Measurements from ENCODE around the gene ERMP1. TPM values are rescaled to one million over a fixed set of nuclear protein-coding genes. Genes with fewer than 3 reads are reported as not detected.
"Not testable (repeated sequence)": the region's sequence is repeated elsewhere in the genome, so short reads cannot be mapped to it uniquely, and the experiment has no call there.

The ERMP1 gene
- total RNA-seq, 1 donor from 2014 or later, result 10.2 TPM

DNA sequence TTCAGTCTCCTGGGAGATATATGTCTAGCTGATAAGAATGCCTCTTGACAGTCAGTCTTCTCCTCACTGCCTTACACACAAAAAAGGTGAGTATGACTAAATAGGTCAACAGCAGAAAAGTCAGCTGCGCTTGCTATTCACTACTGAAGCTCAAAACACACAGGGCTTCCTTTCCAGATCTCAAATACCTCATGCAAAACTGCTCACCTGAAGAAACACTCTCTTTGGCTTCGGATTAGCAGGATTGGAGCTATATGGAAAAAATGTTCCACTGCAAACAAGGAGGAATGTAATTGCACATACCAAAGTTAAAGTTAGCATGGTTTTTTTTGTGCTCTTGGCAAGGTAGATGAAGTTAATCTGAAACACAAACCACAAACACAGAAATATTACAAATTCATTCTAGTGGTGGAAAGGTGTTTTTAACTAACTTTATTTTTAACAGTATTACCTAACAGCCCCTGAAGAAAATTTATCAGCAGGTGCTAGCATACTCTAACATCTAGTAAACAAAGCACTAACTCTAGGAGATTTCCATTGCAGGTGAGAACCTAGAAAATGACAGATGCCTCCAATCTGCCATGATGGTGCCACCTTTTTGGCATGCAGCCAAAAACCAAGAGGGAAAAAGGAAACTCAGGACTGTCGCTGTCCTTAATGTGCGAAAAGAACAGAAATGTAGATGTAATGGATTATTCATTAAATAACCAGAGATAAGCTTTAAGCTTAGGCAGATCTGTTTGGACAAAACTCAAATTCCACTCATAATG, 31.8 kb downstream of the ERMP1 start:
- TF ChIP-seq CTCF (IDR thresholded peaks at IDR 0.05; ENCODE audit: insufficient read depth, low read length, poor library complexity, severe bottlenecking), result no peak
- no peak overlapping the region for H3K4me3 ChIP-seq (ENCODE audit: low read depth, low read length)
- no peaks in the 10 kb centered on the region for H3K27me3 ChIP-seq (ENCODE audit: control insufficient read depth, insufficient read depth, low read length)
- DNase-seq (ENCODE audit: low read depth), result peak; percentile 39
- H3K36me3 ChIP-seq (ENCODE audit: control insufficient read depth, insufficient read depth, low read length), result peaks cover 3% of the 10 kb centered on the region

DNA sequence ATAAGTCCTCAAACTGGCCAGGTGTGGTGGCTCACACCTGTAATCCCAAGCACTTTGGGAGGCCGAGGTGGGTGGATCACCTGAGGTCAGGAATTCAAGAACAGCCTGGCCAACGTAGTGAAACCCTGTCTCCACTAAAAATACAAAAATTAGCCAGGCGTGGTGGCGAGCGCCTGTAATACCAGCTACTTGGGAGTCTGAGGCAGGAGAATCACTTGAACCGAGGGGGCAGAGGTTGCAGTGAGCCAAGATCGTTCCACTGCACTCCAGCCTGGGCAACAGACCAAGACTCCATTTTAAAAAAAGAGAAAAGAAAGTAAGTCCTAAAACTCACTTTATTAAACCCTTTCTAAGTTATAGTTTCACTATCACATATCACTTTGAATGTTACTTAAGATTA, 32.5 kb downstream of the ERMP1 start:
- not testable (repeated sequence) for H3K36me3 ChIP-seq (ENCODE audit: control insufficient read depth, insufficient read depth, low read length); H3K4me3 ChIP-seq (ENCODE audit: low read depth, low read length); DNase-seq (ENCODE audit: low read depth); H3K27me3 ChIP-seq (ENCODE audit: control insufficient read depth, insufficient read depth, low read length)

DNA sequence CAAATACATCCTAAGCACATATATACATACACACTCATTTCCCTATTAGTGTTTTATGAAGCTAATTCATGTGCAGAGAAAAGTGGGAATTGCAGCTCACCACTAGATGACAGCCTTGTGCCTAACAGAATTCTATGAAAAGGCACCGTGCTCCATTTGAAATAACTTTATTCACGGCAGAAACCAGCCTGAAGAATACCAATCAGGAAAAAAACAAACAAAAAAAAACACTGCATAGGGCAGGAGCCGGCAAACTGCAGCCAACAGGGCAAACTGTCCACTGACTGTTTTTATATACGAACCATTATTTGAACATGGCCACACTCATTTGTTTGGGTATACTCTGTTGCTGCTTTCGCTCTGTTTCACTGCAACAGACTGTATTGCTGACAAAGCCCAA, 33.6 kb downstream of the ERMP1 start:
- DNase-seq (ENCODE audit: low read depth), result no peak
- H3K36me3 ChIP-seq (ENCODE audit: control insufficient read depth, insufficient read depth, low read length), result peaks cover 3% of the 10 kb centered on the region
- no peaks in the 10 kb centered on the region for H3K27me3 ChIP-seq (ENCODE audit: control insufficient read depth, insufficient read depth, low read length)
- TF ChIP-seq CTCF (IDR thresholded peaks at IDR 0.05; ENCODE audit: insufficient read depth, low read length, poor library complexity, severe bottlenecking), result peak; percentile 88
- H3K4me3 ChIP-seq (ENCODE audit: low read depth, low read length), result no peak overlapping the region

- no peak for TF ChIP-seq CTCF (IDR thresholded peaks at IDR 0.05; ENCODE audit: insufficient read depth, low read length, poor library complexity, severe bottlenecking)
- Histone ChIP-seq H3K4me3 (ENCODE audit: low read depth, low read length) (no peak overlapping the region), H3K27me3 (ENCODE audit: control insufficient read depth, insufficient read depth, low read length) (no peaks in the 10 kb centered on the region), H3K36me3 (ENCODE audit: control insufficient read depth, insufficient read depth, low read length) (peaks cover 2% of the 10 kb centered on the region)
- DNase-seq (ENCODE audit: low read depth), result no peak
Measured at GRCh38 chr9:5798581-5798980, 34.3 kb downstream of the ERMP1 start.

GRCh38 chr9:5796298-5796697, 36.6 kb downstream of the ERMP1 start:
- no peak overlapping the region for H3K4me3 ChIP-seq (ENCODE audit: low read depth, low read length)
- TF ChIP-seq CTCF (IDR thresholded peaks at IDR 0.05; ENCODE audit: insufficient read depth, low read length, poor library complexity, severe bottlenecking), result no peak
- no peaks in the 10 kb centered on the region for H3K27me3 ChIP-seq (ENCODE audit: control insufficient read depth, insufficient read depth, low read length)
- no peak for DNase-seq (ENCODE audit: low read depth)
- H3K36me3 ChIP-seq (ENCODE audit: control insufficient read depth, insufficient read depth, low read length), result no peaks in the 10 kb centered on the region

DNA sequence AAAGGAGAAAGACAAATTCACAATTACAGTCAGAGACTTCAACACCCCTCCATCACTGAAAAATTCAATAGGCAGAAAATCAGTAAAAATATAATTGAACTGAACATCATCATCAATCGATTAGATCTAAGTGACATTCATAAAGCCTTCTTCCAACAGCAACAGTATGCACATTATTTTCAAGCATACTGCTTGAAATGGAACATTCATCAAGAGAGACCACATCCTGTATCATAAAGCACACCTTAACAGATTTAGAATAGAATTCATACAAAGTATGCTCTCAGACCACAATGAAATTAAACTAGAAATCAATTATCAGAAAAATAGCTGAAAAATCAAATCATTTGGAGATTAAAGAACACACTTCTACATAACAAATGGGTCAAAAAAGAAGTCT, 39.1 kb downstream of the ERMP1 start:
- Histone ChIP-seq H3K4me3 (ENCODE audit: low read depth, low read length) (no peak overlapping the region), H3K27me3 (ENCODE audit: control insufficient read depth, insufficient read depth, low read length) (no peaks in the 10 kb centered on the region), H3K36me3 (ENCODE audit: control insufficient read depth, insufficient read depth, low read length) (no peaks in the 10 kb centered on the region)
- no peak for DNase-seq (ENCODE audit: low read depth)
- TF ChIP-seq CTCF (IDR thresholded peaks at IDR 0.05; ENCODE audit: insufficient read depth, low read length, poor library complexity, severe bottlenecking), result no peak

Measured in kidney epithelial cell (primary cell).